Measurements from ENCODE around the gene WDSUB1.
A peak's percentile ranks its signal among the peaks of the same experiment; 100 is the strongest.

The WDSUB1 gene

GRCh38 chr2:159262904-159263303 is 23.6 kb downstream of the WDSUB1 start:
- DNase-seq, result no peak

GRCh38 chr2:159262226-159262625 is 24.3 kb downstream of the WDSUB1 start:
- no peak for DNase-seq

- no peak for DNase-seq
Observed at GRCh38 chr2:159256159-159256558, 30.3 kb downstream of the WDSUB1 start.

GRCh38 chr2:159252905-159253304 is 33.6 kb downstream of the WDSUB1 start:
- no peak for DNase-seq

GRCh38 chr2:159251296-159252173 is 35.0 kb downstream of the WDSUB1 start:
- DNase-seq, result no peak

- DNase-seq, result peak; percentile 21
Observed at GRCh38 chr2:159249990-159250715, 36.4 kb downstream of the WDSUB1 start.

- no peak for DNase-seq
Observed at GRCh38 chr2:159246325-159246988, 40.0 kb downstream of the WDSUB1 start.

- no peak for DNase-seq
Observed at GRCh38 chr2:159243529-159243928, 43.0 kb downstream of the WDSUB1 start.

- no peak for DNase-seq
Observed at GRCh38 chr2:159234868-159235267, 51.6 kb downstream of the WDSUB1 start.

- DNase-seq, result no peak
Observed at GRCh38 chr2:159232456-159233170, 53.9 kb downstream of the WDSUB1 start.

GRCh38 chr2:159230145-159230877 is 56.2 kb downstream of the WDSUB1 start:
- no peak for DNase-seq

- no peak for DNase-seq
Observed at GRCh38 chr2:159229476-159230144, 56.9 kb downstream of the WDSUB1 start.

- DNase-seq, result no peak
Observed at GRCh38 chr2:159228081-159228581, 58.4 kb downstream of the WDSUB1 start.

- peak; percentile 50 for DNase-seq
Observed at GRCh38 chr2:159227467-159227866, 59.0 kb downstream of the WDSUB1 start.

GRCh38 chr2:159226608-159227385 is 59.7 kb downstream of the WDSUB1 start:
- peak; percentile 71 for DNase-seq

GRCh38 chr2:159226059-159226461 is 60.4 kb downstream of the WDSUB1 start:
- DNase-seq, result peak; percentile 37

- DNase-seq, result peak; percentile 3
Observed at GRCh38 chr2:159225025-159226016, 61.2 kb downstream of the WDSUB1 start.

GRCh38 chr2:159224061-159224813 is 62.3 kb downstream of the WDSUB1 start:
- DNase-seq, result no peak

Measured in NCI-H1105 treated with DMSO at 0.1 percent for 48 hours (cell line).